GM12874 (cell line): ENCODE data around the gene SFRP2.

Experiments used
- TF ChIP-seq, protein P1 (sequence below): IDR thresholded peaks from 2 replicates; pipeline ENCODE4 v1.5.1; 2011; ENCODE audit warnings: low read depth, mild to moderate bottlenecking, control low read depth, low read length, moderate library complexity; ENCODE audit not compliant: insufficient read depth

Gene SFRP2

DNA sequence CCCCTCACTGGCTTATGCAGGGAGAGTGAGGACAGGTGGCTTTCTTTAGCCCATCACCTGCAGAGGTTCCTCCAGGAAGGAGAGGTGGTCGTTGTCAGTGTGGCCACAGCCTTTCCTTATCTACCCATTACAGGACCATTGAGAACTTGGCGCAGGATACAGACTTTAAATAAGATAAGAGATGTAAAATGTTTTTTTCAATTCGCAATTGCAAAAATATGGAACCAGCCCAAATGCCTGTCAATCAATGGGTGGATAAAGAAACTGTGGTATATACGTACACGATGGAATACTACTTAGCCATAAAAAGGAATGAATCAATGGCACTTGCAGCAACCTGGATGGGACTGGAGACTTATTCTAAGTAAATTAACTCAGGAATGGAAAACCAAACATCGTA lies 22.1 kb downstream of the SFRP2 start:
- TF ChIP-seq, protein P1, sequence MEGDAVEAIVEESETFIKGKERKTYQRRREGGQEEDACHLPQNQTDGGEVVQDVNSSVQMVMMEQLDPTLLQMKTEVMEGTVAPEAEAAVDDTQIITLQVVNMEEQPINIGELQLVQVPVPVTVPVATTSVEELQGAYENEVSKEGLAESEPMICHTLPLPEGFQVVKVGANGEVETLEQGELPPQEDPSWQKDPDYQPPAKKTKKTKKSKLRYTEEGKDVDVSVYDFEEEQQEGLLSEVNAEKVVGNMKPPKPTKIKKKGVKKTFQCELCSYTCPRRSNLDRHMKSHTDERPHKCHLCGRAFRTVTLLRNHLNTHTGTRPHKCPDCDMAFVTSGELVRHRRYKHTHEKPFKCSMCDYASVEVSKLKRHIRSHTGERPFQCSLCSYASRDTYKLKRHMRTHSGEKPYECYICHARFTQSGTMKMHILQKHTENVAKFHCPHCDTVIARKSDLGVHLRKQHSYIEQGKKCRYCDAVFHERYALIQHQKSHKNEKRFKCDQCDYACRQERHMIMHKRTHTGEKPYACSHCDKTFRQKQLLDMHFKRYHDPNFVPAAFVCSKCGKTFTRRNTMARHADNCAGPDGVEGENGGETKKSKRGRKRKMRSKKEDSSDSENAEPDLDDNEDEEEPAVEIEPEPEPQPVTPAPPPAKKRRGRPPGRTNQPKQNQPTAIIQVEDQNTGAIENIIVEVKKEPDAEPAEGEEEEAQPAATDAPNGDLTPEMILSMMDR: no peak

- TF ChIP-seq, protein P1: no peak
These were observed 23.0 kb downstream of the SFRP2 start for GRCh38 chr4:153765894-153766293.

GRCh38 chr4:153764601-153765368 lies 24.1 kb downstream of the SFRP2 start:
- TF ChIP-seq, protein P1: no peak

GRCh38 chr4:153763404-153763803 lies 25.5 kb downstream of the SFRP2 start:
- TF ChIP-seq, protein P1: peak; percentile 18; the same call in 1 of the 2 replicates

DNA sequence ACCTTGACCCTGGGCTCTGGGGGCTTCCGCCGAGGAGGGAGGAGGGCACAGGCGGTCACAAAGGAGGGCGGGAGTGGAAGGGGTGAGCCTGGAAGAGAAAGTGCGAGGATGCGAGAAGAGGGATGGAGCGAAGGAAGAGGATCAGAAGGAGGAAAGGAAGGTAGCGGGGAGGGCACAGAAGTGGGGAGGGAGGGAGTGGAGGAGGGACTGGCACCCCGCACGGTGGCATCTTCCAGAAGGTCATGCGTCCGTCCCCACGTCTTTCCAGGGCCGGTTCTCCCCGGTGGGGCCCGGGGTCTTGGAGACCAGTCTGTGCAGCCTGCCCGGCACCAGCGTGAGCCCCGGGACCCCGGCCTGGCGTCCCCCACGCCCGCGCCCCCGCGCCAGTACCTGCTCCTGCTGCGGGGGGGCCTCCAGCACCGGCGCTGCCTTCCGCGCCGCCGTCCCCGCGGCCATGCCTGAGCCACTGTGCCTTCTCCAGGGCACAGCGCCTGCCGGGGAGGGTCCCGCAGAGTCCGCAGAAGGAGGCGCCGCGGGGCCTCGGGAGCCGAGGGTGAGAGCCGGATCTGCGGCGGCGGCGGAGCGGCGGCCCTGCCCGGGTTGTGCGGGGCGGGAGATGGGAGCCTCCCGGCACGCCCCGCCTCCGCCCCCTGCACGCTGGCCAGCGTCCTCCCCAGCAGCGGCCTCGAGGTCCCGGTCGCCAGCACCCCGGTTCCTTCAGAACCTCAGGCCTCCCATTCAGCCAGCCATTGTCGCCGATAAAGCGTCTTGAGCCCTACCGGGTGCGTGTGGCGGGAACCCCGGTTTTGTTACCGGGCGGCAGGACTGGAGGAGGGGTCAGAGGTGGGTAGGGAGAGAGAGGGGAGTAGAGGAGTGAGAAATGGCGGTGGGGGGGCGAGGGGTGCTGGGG lies 29.2 kb downstream of the SFRP2 start, which contains the start of gene RNF175:
Gene RNF175, minus strand, starts transcription at position 618 of the 910 bp plus-strand sequence. Its CDS starts 162 bp downstream, at position 456.
- TF ChIP-seq, protein P1: no peak

- TF ChIP-seq, protein P1: no peak
These were observed 30.0 kb downstream of the SFRP2 start for GRCh38 chr4:153758688-153759406.
